IMR-90 (cell line): ENCODE data around the gene ST3GAL4. TPM values are rescaled to one million over a fixed set of nuclear protein-coding genes. Genes with fewer than 3 reads are reported as not detected.

Experiments
- ATAC-seq: fragments of 200-7000 bp; cut with Tn5 transposase; 2 replicates; pipeline ENCODE4 v1.9.1; 2020; ENCODE audit warnings: low read depth, mild to moderate bottlenecking, moderate library complexity
- BruUV-seq: library from RNA; stranded (reverse); fragments of 400-500 nt; replicated peaks from 2 replicates; lab custom pipeline; 2021; lab: Mats Ljungman, UMichigan
- CTCF ChIA-PET: fragments of 300-600 bp; formaldehyde crosslinking; extraction: SDS; loops from one replicate; lab custom pipeline; 2021; ENCODE audit warnings: antibody characterized with exemption; lab: Yijun Ruan, JAX
- POLR2A ChIA-PET: fragments of 300-600 bp; sonication (Branson Sonifier 250); formaldehyde crosslinking; loops from one replicate; lab custom pipeline; 2022; ENCODE audit warnings: antibody characterized with exemption; ENCODE audit not compliant: unreplicated experiment; lab: Charles Lee
- DNase-seq: peaks from one replicate; pipeline ENCODE4 v3.0.0; 2013
- H2AFZ ChIP-seq: replicated peaks from 2 replicates; pipeline ENCODE3; 2013; ENCODE audit warnings: low read length, mild to moderate bottlenecking; ENCODE audit not compliant: poor library complexity
- H2AK5ac ChIP-seq: 2 replicates; pipeline ENCODE4 v1.6.1; 2013; ENCODE audit warnings: low read depth, low read length, inconsistent platforms
- H2AK9ac ChIP-seq: replicated peaks from 2 replicates; pipeline ENCODE3; 2013; ENCODE audit warnings: mild to moderate bottlenecking, low read depth, low read length, moderate library complexity; ENCODE audit not compliant: poor library complexity
- H2BK120ac ChIP-seq: 2 replicates; pipeline ENCODE4 v1.6.1; 2013; ENCODE audit warnings: low read depth, low read length, inconsistent platforms
- H2BK15ac ChIP-seq: 3 replicates; pipeline ENCODE4 v1.6.1; 2013; ENCODE audit warnings: low read depth, low read length, inconsistent platforms
- H2BK20ac ChIP-seq: 2 replicates; pipeline ENCODE4 v1.6.1; 2013; ENCODE audit warnings: low read depth, mild to moderate bottlenecking, inconsistent platforms, low read length, moderate library complexity
- H2BK5ac ChIP-seq: 2 replicates; pipeline ENCODE4 v1.6.1; 2013; ENCODE audit warnings: mild to moderate bottlenecking, low read depth, low read length, inconsistent platforms; ENCODE audit not compliant: poor library complexity, severe bottlenecking
- H3K14ac ChIP-seq: replicated peaks from 2 replicates; pipeline ENCODE4 v1.6.1; 2013; ENCODE audit warnings: low read depth, low read length, inconsistent platforms
- H3K18ac ChIP-seq: 2 replicates; pipeline ENCODE4 v1.6.1; 2013; ENCODE audit warnings: low read depth, low read length, control low read depth
- H3K23ac ChIP-seq: 2 replicates; pipeline ENCODE4 v1.6.1; 2013; ENCODE audit warnings: low read depth, low read length, inconsistent platforms
- H3K27ac ChIP-seq: 2 replicates; pipeline ENCODE4 v1.5.1; 2013; ENCODE audit warnings: mild to moderate bottlenecking, control low read depth, low read length; ENCODE audit not compliant: insufficient read depth
- H3K27me3 ChIP-seq: 2 replicates; pipeline ENCODE4 v1.6.1; 2013; ENCODE audit warnings: low read length; ENCODE audit not compliant: control insufficient read depth, insufficient read depth
- H3K36me3 ChIP-seq: 2 replicates; pipeline ENCODE4 v1.6.1; 2013; ENCODE audit warnings: low read length, mixed read lengths; ENCODE audit not compliant: control insufficient read depth, insufficient read depth
- H3K4ac ChIP-seq: 2 replicates; pipeline ENCODE4 v1.6.1; 2013; ENCODE audit warnings: low read depth, low read length, inconsistent platforms
- H3K4me1 ChIP-seq: 2 replicates; pipeline ENCODE4 v1.6.1; 2013; ENCODE audit warnings: low read length, mixed read lengths; ENCODE audit not compliant: control insufficient read depth, insufficient read depth
- H3K4me2 ChIP-seq: 2 replicates; pipeline ENCODE4 v1.6.1; 2013; ENCODE audit warnings: low read depth, mild to moderate bottlenecking, control low read depth, low read length, moderate library complexity
- H3K4me3 ChIP-seq: 2 replicates; pipeline ENCODE4 v1.5.1; 2013; ENCODE audit warnings: low read depth, mild to moderate bottlenecking, control low read depth, low read length, moderate library complexity; ENCODE audit not compliant: insufficient read depth
- H3K56ac ChIP-seq: 2 replicates; pipeline ENCODE4 v1.6.1; 2013; ENCODE audit warnings: low read length, inconsistent platforms; ENCODE audit not compliant: insufficient read depth; ENCODE audit errors: extremely low read depth
- H3K79me1 ChIP-seq, 2 experiments: 2 replicates each; pipeline ENCODE4 v1.6.1; 2013; ENCODE audit warnings: low read length in 2 of 2, inconsistent platforms in 1 of 2, low read depth in 1 of 2
- H3K9ac ChIP-seq: 2 replicates; pipeline ENCODE4 v1.6.1; 2013; ENCODE audit warnings: low read depth, low read length, control low read depth
- H3K9me1 ChIP-seq: 2 replicates; pipeline ENCODE4 v1.6.1; 2013; ENCODE audit warnings: low read length, inconsistent platforms; ENCODE audit not compliant: insufficient read depth
- H3K9me3 ChIP-seq: 2 replicates; pipeline ENCODE4 v1.6.1; 2013; ENCODE audit warnings: low read length; ENCODE audit not compliant: control insufficient read depth, insufficient read depth
- H4K20me1 ChIP-seq: 2 replicates; pipeline ENCODE4 v1.6.1; 2013; ENCODE audit warnings: low read length, inconsistent platforms; ENCODE audit not compliant: insufficient read depth
- H4K5ac ChIP-seq: 2 replicates; pipeline ENCODE4 v1.6.1; 2013; ENCODE audit warnings: mild to moderate bottlenecking, low read depth, low read length, control low read depth
- H4K8ac ChIP-seq, 2 experiments: 2 replicates each; pipeline ENCODE4 v1.6.1; 2013; ENCODE audit warnings: low read depth in 2 of 2, low read length in 2 of 2, control low read depth in 1 of 2, inconsistent platforms in 1 of 2
- H4K91ac ChIP-seq: 2 replicates; pipeline ENCODE4 v1.6.1; 2013; ENCODE audit warnings: low read depth, low read length, inconsistent platforms; ENCODE audit not compliant: insufficient read depth
- BHLHE40 ChIP-seq: fragments of 150-350 bp; IDR thresholded peaks from 2 replicates; pipeline ENCODE4 v1.6.1; 2016; ENCODE audit warnings: mild to moderate bottlenecking, low read depth, low read length
- CEBPB ChIP-seq: IDR thresholded peaks from 2 replicates; pipeline ENCODE4 v1.6.1; 2012; ENCODE audit warnings: low read depth, low read length, improper control_type of control experiment
- CHD1 ChIP-seq: IDR thresholded peaks from 2 replicates; pipeline ENCODE4 v1.6.1; 2012; ENCODE audit warnings: low read depth, low read length, improper control_type of control experiment
- FOS ChIP-seq: fragments of 150-350 bp; IDR thresholded peaks from 2 replicates; pipeline ENCODE4 v1.6.1; 2016; ENCODE audit warnings: low read depth, low read length
- MAFK ChIP-seq: IDR thresholded peaks from 2 replicates; pipeline ENCODE4 v1.6.1; 2012; ENCODE audit warnings: low read depth, low read length, improper control_type of control experiment
- MAZ ChIP-seq: IDR thresholded peaks from 2 replicates; pipeline ENCODE4 v1.6.1; 2012; ENCODE audit warnings: low read depth, mild to moderate bottlenecking, low read length, improper control_type of control experiment, moderate library complexity, borderline replicate concordance
- MXI1 ChIP-seq: IDR thresholded peaks from 2 replicates; pipeline ENCODE4 v1.6.1; 2012; ENCODE audit warnings: low read depth, mild to moderate bottlenecking, low read length, moderate library complexity, borderline replicate concordance
- NFE2L2 ChIP-seq: fragments of 150-350 bp; IDR thresholded peaks from 2 replicates; pipeline ENCODE4 v1.6.1; 2016; ENCODE audit warnings: low read depth, mild to moderate bottlenecking, low read length
- POLR2A ChIP-seq: IDR thresholded peaks from 2 replicates; pipeline ENCODE4 v1.6.1; 2012; ENCODE audit warnings: mild to moderate bottlenecking, low read depth, low read length
- RAD21 ChIP-seq: IDR thresholded peaks from 2 replicates; pipeline ENCODE4 v1.6.1; 2012; ENCODE audit warnings: low read length, improper control_type of control experiment
- RCOR1 ChIP-seq: IDR thresholded peaks from 2 replicates; pipeline ENCODE4 v1.6.1; 2012; ENCODE audit warnings: mild to moderate bottlenecking, low read length, improper control_type of control experiment; ENCODE audit not compliant: insufficient replicate concordance
- RFX5 ChIP-seq: IDR thresholded peaks from 2 replicates; pipeline ENCODE4 v1.8.0; 2012; ENCODE audit warnings: low read depth, mild to moderate bottlenecking, low read length, moderate library complexity
- SMC3 ChIP-seq: fragments of 150-350 bp; IDR thresholded peaks from 2 replicates; pipeline ENCODE4 v1.6.1; 2016; ENCODE audit warnings: low read depth, mild to moderate bottlenecking, antibody characterized with exemption, low read length, moderate library complexity
- WGBS, 2 experiments: methylation state at CpG; one replicate each; pipeline versions ENCODE4 v1.1.5 to v1.1.7; 2013; ENCODE audit warnings: missing lambda C conversion rate in 2 of 2; ENCODE audit not compliant: insufficient read length in 1 of 2; ENCODE audit errors: extremely low coverage in 2 of 2; 5-methylcytosine and 5-hydroxymethylcytosine counted together
- dilution Hi-C: fragments of 300-500 bp; cut with HindIII; formaldehyde crosslinking; loops from one replicate; pipeline ENCODE4 v1.14.3; 2018; ENCODE audit warnings: low sequenced_read_pairs; ENCODE audit not compliant: unreplicated experiment
- in situ Hi-C: fragments of 300-500 bp; cut with MboI; formaldehyde crosslinking; loops from 3 replicates; pipeline ENCODE4 v1.14.3; 2019; ENCODE audit warnings: low sequenced_read_pairs, inconsistent platforms, mixed read lengths
- intact Hi-C: fragments of 100-400 bp; cut with micrococcal nuclease; formaldehyde crosslinking; loops from 2 replicates; pipeline ENCODE4 v1.10.0; 2022
- polyA plus RNA-seq, 3 experiments: library from polyadenylated mRNA; depleted of rRNA; stranded (reverse); fragments of >200 nt; gene quantifications; 2 replicates each; pipeline ENCODE4 v1.2.3, GENCODE V29; 2012; ENCODE audit warnings: low replicate concordance in 1 of 3
- total RNA-seq: library from RNA; depleted of rRNA; stranded (reverse); fragments of >200 nt; gene quantifications from 2 replicates; pipeline ENCODE4 v1.2.3, GENCODE V29; 2012
- TF ChIP-seq, protein P1 (sequence below): conservative IDR thresholded peaks from 2 replicates; pipeline ENCODE4 v1.5.1; 2012; ENCODE audit warnings: mild to moderate bottlenecking, low read depth, low read length, improper control_type of control experiment
- TF ChIP-seq, protein P2 (sequence below): fragments of 150-350 bp; IDR thresholded peaks from 2 replicates; pipeline ENCODE4 v1.6.1; 2016; ENCODE audit warnings: low read depth, mild to moderate bottlenecking, low read length, moderate library complexity, borderline replicate concordance
- TF ChIP-seq, protein P3 (sequence below): fragments of 150-350 bp; IDR thresholded peaks from 2 replicates; pipeline ENCODE4 v1.6.1; 2017; ENCODE audit warnings: mild to moderate bottlenecking, antibody characterized with exemption, low read length, low read depth

The ST3GAL4 gene
- total and polyA plus RNA-seq, 2 of the 4 experiments (the other 2 are of a cell fraction), result 17.0 to 19.7 TPM

DNA sequence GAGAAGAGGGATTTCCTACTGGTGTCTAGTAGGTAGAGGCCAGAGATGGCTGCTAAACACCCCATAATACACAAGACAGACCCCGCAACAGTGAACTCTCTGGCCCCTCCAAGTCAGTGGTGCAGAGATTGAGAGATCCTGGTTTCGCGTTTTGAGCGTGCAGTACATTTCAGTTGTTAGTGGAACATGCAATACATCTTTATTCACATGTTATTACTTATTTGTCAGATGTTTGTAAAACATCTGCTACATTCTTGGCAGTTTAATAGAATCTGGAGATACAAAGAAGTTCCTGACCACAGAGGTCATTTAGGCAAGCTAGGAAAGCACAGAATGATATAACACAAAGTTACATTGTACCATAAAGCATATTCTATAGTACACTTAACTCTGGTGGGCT is 41.5 kb downstream of the ST3GAL4 start:
- no peak overlapping the region for H2BK5ac ChIP-seq
- no peak overlapping the region for H3K18ac ChIP-seq
- H2AK9ac ChIP-seq, result no peak overlapping the region
- no peak overlapping the region for H2AK5ac ChIP-seq
- H3K27ac ChIP-seq, result no peak overlapping the region
- H3K4me1 ChIP-seq, result peaks cover 3% of the 10 kb centered on the region; the same call in 1 of the 2 replicates
- in situ Hi-C loops (no loop called here), dilution Hi-C loops (no loop called here), intact Hi-C loops (no loop called here)
- H3K4ac ChIP-seq, result no peak overlapping the region
- no peak overlapping the region for H2BK20ac ChIP-seq
- no peaks in the 10 kb centered on the region for H4K20me1 ChIP-seq
- no peaks in the 10 kb centered on the region for H3K36me3 ChIP-seq
- no peak overlapping the region for H2AFZ ChIP-seq
- no CpG with 5 or more reads among the region's 4 CpGs for WGBS, 2 experiments
- H2BK120ac ChIP-seq, result no peak overlapping the region
- ATAC-seq, result peak; percentile 40; the same call in 1 of the 2 replicates
- ChIA-PET POLR2A (no interaction called here), CTCF (no interaction called here)
- H3K79me1 ChIP-seq, result peaks cover 8 to 21% of the 10 kb centered on the region in 2 experiments
- H3K9ac ChIP-seq, result no peak overlapping the region
- H3K23ac ChIP-seq, result no peak overlapping the region
- no peak for DNase-seq
- no peak overlapping the region for H3K14ac ChIP-seq
- TF ChIP-seq RFX5, result no peak
- no peak for TF ChIP-seq CEBPB
- no peak for TF ChIP-seq CHD1
- TF ChIP-seq, protein P1, sequence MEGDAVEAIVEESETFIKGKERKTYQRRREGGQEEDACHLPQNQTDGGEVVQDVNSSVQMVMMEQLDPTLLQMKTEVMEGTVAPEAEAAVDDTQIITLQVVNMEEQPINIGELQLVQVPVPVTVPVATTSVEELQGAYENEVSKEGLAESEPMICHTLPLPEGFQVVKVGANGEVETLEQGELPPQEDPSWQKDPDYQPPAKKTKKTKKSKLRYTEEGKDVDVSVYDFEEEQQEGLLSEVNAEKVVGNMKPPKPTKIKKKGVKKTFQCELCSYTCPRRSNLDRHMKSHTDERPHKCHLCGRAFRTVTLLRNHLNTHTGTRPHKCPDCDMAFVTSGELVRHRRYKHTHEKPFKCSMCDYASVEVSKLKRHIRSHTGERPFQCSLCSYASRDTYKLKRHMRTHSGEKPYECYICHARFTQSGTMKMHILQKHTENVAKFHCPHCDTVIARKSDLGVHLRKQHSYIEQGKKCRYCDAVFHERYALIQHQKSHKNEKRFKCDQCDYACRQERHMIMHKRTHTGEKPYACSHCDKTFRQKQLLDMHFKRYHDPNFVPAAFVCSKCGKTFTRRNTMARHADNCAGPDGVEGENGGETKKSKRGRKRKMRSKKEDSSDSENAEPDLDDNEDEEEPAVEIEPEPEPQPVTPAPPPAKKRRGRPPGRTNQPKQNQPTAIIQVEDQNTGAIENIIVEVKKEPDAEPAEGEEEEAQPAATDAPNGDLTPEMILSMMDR, result no peak
- no peak for TF ChIP-seq FOS
- TF ChIP-seq RCOR1, result no peak
- TF ChIP-seq MAFK, result no peak
- no peak for TF ChIP-seq BHLHE40
- no peak for TF ChIP-seq NFE2L2
- no peak for TF ChIP-seq SMC3
- no peak for TF ChIP-seq POLR2A
- TF ChIP-seq MXI1, result no peak
- TF ChIP-seq, protein P2, sequence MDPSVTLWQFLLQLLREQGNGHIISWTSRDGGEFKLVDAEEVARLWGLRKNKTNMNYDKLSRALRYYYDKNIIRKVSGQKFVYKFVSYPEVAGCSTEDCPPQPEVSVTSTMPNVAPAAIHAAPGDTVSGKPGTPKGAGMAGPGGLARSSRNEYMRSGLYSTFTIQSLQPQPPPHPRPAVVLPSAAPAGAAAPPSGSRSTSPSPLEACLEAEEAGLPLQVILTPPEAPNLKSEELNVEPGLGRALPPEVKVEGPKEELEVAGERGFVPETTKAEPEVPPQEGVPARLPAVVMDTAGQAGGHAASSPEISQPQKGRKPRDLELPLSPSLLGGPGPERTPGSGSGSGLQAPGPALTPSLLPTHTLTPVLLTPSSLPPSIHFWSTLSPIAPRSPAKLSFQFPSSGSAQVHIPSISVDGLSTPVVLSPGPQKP, result no peak
- TF ChIP-seq, protein P3, sequence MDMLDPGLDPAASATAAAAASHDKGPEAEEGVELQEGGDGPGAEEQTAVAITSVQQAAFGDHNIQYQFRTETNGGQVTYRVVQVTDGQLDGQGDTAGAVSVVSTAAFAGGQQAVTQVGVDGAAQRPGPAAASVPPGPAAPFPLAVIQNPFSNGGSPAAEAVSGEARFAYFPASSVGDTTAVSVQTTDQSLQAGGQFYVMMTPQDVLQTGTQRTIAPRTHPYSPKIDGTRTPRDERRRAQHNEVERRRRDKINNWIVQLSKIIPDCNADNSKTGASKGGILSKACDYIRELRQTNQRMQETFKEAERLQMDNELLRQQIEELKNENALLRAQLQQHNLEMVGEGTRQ, result no peak
- no peak for TF ChIP-seq RAD21
- no peak for TF ChIP-seq MAZ
- no peaks in the 10 kb centered on the region for H3K27me3 ChIP-seq
- H3K9me3 ChIP-seq, result peaks cover 3% of the 10 kb centered on the region; the same call in 1 of the 2 replicates
- no peak overlapping the region for H3K4me2 ChIP-seq
- BruUV-seq, result no TSS peak
- H3K56ac ChIP-seq, result no peak overlapping the region
- no peak overlapping the region for H4K91ac ChIP-seq
- H4K8ac ChIP-seq, result no peak overlapping the region
- no peak overlapping the region for H2BK15ac ChIP-seq
- H4K5ac ChIP-seq, result no peak overlapping the region
- H3K4me3 ChIP-seq, result no peak overlapping the region
- H3K9me1 ChIP-seq, result no peaks in the 10 kb centered on the region
